ENCODE results near the gene CLIC1.
"Not testable (repeated sequence)": the region's sequence is repeated elsewhere in the genome, so short reads cannot be mapped to it uniquely, and the experiment has no call there.

The CLIC1 gene

GRCh38 chr6:31715022-31715958 is 21.0 kb downstream of the CLIC1 start, which contains the start of gene LY6G6D:
TSS of gene LY6G6D (plus strand) at chr6:31715348. CDS start at chr6:31715356, 8 bp downstream.
- TF ChIP-seq POLR2A (IDR thresholded peaks at IDR 0.05; ENCODE audit: low read depth, low read length) (no peak), POLR2AphosphoS5 (IDR thresholded peaks at IDR 0.05; ENCODE audit: low read depth, low read length) (no peak), TAF1 (IDR thresholded peaks at IDR 0.05; ENCODE audit: borderline replicate concordance, low read depth, low read length) (no peak)
- DNase-seq (ENCODE audit: insufficient read length) (no peak), FAIRE-seq (no peak)

GRCh38 chr6:31713991-31714684 is 22.2 kb downstream of the CLIC1 start:
- no peak for DNase-seq (ENCODE audit: insufficient read length)

DNA sequence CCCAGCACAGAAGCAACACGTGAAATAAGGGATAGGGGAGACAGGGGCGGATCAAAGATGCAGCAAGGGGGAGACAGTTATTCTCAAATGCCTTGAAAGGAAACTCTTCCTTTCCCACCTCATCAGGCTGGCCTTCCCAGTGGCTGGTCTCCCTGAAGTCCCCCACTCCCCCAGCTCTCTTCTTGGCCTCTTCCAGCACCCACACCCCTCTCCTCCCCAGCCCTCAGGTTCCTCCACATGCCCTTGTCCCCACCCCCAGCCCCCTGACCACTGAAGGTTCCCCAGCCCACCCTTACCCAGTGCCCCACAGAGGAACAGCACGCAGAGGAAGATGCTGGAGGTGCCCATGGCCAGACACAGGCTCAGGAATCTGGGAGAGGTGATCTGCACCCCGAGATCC is 22.9 kb downstream of the CLIC1 start:
- FAIRE-seq (no peak), DNase-seq (ENCODE audit: insufficient read length) (no peak)
- TF ChIP-seq POLR2A (IDR thresholded peaks at IDR 0.05; ENCODE audit: low read depth, low read length) (no peak), TAF1 (IDR thresholded peaks at IDR 0.05; ENCODE audit: borderline replicate concordance, low read depth, low read length) (no peak), POLR2AphosphoS5 (IDR thresholded peaks at IDR 0.05; ENCODE audit: low read depth, low read length) (no peak)

More at GRCh38 chr6:31713991-31714684, 22.2 kb downstream of the CLIC1 start:
- TF ChIP-seq POLR2A (IDR thresholded peaks at IDR 0.05; ENCODE audit: low read depth, low read length) (no peak), POLR2AphosphoS5 (IDR thresholded peaks at IDR 0.05; ENCODE audit: low read depth, low read length) (no peak), TAF1 (IDR thresholded peaks at IDR 0.05; ENCODE audit: borderline replicate concordance, low read depth, low read length) (no peak)
- no peak for FAIRE-seq

DNA sequence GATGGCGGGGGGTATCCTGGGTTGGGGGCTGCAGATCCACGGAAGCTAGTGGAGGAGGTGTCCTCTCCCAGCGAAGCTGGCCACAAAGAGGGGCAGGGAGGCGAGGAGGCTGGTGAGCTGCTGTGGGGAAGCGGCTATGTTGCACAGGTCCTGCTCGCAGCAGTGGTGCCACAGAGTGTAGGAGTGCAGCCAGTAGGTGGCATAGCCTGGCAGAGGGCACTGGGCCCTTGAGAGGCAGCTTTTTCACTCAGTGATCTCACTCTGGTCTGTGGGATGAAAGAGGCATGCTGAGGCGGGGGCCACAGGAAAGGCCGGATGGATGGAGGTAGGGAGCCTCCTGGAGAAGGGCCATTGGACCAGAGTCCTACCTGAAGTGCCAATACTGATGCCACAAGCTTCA is 24.0 kb downstream of the CLIC1 start:
- no peak for TF ChIP-seq POLR2A (IDR thresholded peaks at IDR 0.05; ENCODE audit: low read depth, low read length)
- TF ChIP-seq POLR2AphosphoS5 (IDR thresholded peaks at IDR 0.05; ENCODE audit: low read depth, low read length) = no peak
- no peak for TF ChIP-seq TAF1 (IDR thresholded peaks at IDR 0.05; ENCODE audit: borderline replicate concordance, low read depth, low read length)
- FAIRE-seq = no peak
- no peak for DNase-seq (ENCODE audit: insufficient read length)

DNA sequence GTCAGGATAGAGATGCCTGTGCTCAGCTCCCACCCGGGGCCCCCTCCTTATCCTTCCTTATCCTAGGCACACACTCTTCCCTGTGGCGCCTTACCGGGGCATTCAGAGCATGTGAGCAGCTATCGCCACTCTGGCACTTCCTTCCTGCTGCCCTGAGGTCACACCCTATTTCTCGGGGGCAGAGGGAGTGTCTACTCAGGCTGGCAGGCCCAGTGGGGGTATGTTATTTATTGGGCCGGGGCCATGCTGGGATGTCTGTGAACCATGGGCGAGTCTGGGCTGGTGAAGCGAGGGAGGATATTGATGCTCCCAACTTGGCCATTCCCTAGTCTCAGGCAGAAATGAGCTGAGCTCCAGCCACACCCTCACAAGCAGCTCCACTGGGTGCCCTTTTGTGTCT is 25.1 kb downstream of the CLIC1 start:
- FAIRE-seq = no peak
- no peak for TF ChIP-seq TAF1 (IDR thresholded peaks at IDR 0.05; ENCODE audit: borderline replicate concordance, low read depth, low read length)
- TF ChIP-seq POLR2AphosphoS5 (IDR thresholded peaks at IDR 0.05; ENCODE audit: low read depth, low read length) = no peak
- no peak for TF ChIP-seq POLR2A (IDR thresholded peaks at IDR 0.05; ENCODE audit: low read depth, low read length)
- no peak for DNase-seq (ENCODE audit: insufficient read length)

DNA sequence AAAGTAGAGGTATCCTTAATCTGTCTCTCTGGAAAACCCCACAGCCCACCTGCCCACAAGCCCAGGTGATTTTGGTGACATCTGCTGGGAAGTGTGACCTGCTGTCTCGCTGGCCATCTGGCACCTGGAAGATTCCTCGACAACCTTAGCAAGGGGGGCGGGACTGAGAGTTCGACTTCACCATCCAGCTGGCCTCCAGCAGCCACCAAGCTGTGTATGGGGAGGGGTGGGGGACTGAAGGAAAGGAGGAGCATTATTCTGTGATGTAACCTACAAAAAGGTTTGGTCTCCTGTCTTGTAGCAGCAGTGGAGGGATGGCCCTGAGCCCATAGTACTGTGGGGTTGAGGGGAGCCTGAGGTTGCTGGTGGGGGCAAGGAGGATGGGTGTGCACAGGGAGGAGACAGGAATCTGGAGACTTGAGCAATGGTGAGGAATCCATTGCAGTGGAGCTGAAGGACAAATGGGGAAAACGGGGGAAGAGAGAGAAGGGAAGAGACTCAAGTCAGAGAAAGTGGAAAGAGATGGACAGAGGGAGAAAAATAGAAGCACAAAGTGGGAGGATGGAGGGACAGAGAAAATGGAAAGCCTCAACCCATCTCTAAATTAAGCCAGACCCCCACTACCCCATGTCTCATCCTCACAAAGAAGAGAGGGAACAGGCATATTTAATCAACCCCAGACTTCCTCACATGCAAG is 25.7 kb downstream of the CLIC1 start:
- TF ChIP-seq POLR2A (IDR thresholded peaks at IDR 0.05; ENCODE audit: low read depth, low read length) = no peak
- TF ChIP-seq TAF1 (IDR thresholded peaks at IDR 0.05; ENCODE audit: borderline replicate concordance, low read depth, low read length) = no peak
- no peak for TF ChIP-seq POLR2AphosphoS5 (IDR thresholded peaks at IDR 0.05; ENCODE audit: low read depth, low read length)
- DNase-seq (ENCODE audit: insufficient read length) = no peak

DNA sequence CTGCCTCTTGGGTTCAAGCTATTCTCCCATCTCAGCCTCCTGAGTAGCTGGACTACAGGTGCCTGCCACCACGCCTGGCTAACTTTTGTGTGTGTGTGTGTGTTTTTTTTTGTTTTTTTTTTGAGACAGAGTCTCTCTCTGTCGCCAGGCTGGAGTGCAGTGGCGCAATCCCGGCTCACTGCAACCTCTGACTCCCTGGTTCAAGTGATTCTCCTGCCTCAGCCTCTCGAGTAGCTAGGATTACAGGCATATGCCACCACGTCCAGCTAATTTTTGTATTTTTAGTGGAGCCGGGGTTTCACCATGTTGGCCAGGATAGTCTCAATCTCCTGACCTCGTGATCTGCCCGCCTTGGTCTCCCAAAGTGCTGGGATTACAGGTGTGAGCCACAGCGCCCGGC is 27.2 kb downstream of the CLIC1 start:
- not testable (repeated sequence) for FAIRE-seq; DNase-seq (ENCODE audit: insufficient read length)

More for the DNA sequence above, 25.7 kb downstream of the CLIC1 start:
- FAIRE-seq = no peak

GRCh38 chr6:31708224-31708623 is 28.1 kb downstream of the CLIC1 start:
- DNase-seq (ENCODE audit: insufficient read length) (no peak), FAIRE-seq (no peak)
- no peak for TF ChIP-seq POLR2AphosphoS5 (IDR thresholded peaks at IDR 0.05; ENCODE audit: low read depth, low read length)
- no peak for TF ChIP-seq TAF1 (IDR thresholded peaks at IDR 0.05; ENCODE audit: borderline replicate concordance, low read depth, low read length)
- TF ChIP-seq POLR2A (IDR thresholded peaks at IDR 0.05; ENCODE audit: low read depth, low read length) = no peak

DNA sequence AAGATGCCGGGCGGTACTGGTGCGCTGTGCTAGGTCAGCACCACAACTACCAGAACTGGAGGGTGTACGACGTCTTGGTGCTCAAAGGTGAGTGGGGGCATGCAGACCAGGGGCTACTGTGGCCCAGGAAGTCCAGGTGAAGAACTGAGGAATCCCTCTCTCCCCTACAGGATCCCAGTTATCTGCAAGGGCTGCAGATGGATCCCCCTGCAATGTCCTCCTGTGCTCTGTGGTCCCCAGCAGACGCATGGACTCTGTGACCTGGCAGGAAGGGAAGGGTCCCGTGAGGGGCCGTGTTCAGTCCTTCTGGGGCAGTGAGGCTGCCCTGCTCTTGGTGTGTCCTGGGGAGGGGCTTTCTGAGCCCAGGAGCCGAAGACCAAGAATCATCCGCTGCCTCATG is 28.6 kb downstream of the CLIC1 start:
- no peak for TF ChIP-seq TAF1 (IDR thresholded peaks at IDR 0.05; ENCODE audit: borderline replicate concordance, low read depth, low read length)
- DNase-seq (ENCODE audit: insufficient read length) (no peak), FAIRE-seq (no peak)

DNA sequence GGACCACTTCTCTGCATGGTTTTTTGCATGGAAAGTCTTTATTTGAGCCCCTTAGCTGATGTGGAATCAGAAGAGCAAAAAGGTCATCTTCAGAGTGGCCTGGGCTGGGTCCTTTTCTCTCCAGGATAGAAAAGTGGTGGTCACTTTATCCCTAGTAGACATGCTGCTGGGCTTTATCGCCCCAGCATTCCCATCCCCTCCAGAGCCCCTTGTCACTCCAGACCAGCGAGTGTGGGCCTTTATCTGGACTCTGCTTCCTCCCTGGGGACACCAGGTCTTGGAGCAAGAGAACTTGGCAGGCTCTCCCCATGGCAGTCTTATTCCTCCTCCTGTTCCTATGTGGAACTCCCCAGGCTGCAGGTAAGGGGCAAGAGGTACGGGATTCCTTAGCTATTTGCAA is 29.7 kb downstream of the CLIC1 start, which contains the start of gene LY6G6F:
TSS of gene LY6G6F (plus strand) at position 268 of the 400 bp plus-strand sequence. CDS start at position 309, 41 bp downstream.
- TF ChIP-seq TAF1 (IDR thresholded peaks at IDR 0.05; ENCODE audit: borderline replicate concordance, low read depth, low read length) = no peak
- no peak for TF ChIP-seq POLR2A (IDR thresholded peaks at IDR 0.05; ENCODE audit: low read depth, low read length)
- TF ChIP-seq POLR2AphosphoS5 (IDR thresholded peaks at IDR 0.05; ENCODE audit: low read depth, low read length) = no peak
- FAIRE-seq = no peak
- no peak for DNase-seq (ENCODE audit: insufficient read length)

DNA sequence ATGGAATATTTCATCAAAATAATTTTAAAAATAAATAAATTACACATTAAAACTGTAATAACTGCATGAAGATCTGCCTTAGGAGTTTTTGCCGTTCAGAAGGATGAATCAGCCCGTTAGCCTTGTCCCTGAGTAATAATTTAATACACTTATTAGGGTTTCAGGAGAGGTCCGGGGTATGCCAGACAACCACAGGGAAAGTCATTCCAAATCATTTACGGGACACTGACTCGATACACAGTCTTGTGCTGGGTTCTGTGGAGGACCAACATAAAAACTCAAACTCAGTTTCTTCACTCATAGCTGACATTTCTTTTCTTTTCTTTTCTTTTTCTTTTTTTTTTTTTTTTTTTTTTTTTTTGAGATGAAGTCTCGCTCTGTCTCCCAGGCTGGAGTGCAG is 30.4 kb downstream of the CLIC1 start:
- FAIRE-seq (no peak), DNase-seq (ENCODE audit: insufficient read length) (no peak)
- TF ChIP-seq TAF1 (IDR thresholded peaks at IDR 0.05; ENCODE audit: borderline replicate concordance, low read depth, low read length) (no peak), POLR2A (IDR thresholded peaks at IDR 0.05; ENCODE audit: low read depth, low read length) (no peak), POLR2AphosphoS5 (IDR thresholded peaks at IDR 0.05; ENCODE audit: low read depth, low read length) (no peak)
